ENCODE results near the gene CLK3.

- TF ChIP-seq YY1 (IDR thresholded peaks at IDR 0.05; ENCODE audit: insufficient read depth, insufficient read length) (no peak), SUZ12 (IDR thresholded peaks at IDR 0.05; ENCODE audit: extremely low read depth, insufficient read depth, insufficient read length) (no peak)
These were observed 54.0 kb downstream of the CLK3 start for GRCh38 chr15:74669627-74670026.

Measured in NT2/D1 (cell line).